ENCODE data around the gene NAGK.
"Not testable (repeated sequence)": the region's sequence is repeated elsewhere in the genome, so short reads cannot be mapped to it uniquely, and the experiment has no call there.

The NAGK gene

DNA sequence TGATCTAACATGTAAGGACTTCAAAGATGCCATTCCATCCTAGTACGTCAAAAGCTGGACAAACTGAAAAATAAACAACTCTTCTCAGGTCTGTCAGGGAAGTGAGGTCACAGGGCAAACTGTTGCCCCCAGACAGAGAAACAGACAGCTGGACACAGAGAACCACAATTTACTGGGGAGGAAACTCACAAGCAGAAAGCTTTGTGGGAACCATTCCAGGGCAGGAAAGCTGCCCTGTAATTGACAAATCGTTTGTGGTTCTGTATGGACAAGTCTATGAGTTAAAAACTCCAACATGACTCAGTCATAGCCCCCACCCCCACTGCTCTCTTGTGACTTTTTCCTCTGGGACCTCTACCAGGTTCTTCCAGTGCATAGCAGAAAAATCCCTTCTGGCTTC lies 33.2 kb downstream of the NAGK start:
- TF ChIP-seq, protein P1, sequence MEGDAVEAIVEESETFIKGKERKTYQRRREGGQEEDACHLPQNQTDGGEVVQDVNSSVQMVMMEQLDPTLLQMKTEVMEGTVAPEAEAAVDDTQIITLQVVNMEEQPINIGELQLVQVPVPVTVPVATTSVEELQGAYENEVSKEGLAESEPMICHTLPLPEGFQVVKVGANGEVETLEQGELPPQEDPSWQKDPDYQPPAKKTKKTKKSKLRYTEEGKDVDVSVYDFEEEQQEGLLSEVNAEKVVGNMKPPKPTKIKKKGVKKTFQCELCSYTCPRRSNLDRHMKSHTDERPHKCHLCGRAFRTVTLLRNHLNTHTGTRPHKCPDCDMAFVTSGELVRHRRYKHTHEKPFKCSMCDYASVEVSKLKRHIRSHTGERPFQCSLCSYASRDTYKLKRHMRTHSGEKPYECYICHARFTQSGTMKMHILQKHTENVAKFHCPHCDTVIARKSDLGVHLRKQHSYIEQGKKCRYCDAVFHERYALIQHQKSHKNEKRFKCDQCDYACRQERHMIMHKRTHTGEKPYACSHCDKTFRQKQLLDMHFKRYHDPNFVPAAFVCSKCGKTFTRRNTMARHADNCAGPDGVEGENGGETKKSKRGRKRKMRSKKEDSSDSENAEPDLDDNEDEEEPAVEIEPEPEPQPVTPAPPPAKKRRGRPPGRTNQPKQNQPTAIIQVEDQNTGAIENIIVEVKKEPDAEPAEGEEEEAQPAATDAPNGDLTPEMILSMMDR (conservative IDR thresholded peaks at IDR 0.05; ENCODE audit: low read depth), result no peak
- peak overlapping the region; percentile 84 for H3K27ac ChIP-seq
- CTCF ChIA-PET, result interaction anchor here (1.3 kb wide), 1 partner anchor 55 kb away, joined by 3 read pairs; no protein-coding TSS in a partner anchor
- peak; percentile 54 for DNase-seq (ENCODE audit: low spot score)
- POLR2A ChIA-PET (ENCODE audit: low non-redundant PET), result no interaction called here

DNA sequence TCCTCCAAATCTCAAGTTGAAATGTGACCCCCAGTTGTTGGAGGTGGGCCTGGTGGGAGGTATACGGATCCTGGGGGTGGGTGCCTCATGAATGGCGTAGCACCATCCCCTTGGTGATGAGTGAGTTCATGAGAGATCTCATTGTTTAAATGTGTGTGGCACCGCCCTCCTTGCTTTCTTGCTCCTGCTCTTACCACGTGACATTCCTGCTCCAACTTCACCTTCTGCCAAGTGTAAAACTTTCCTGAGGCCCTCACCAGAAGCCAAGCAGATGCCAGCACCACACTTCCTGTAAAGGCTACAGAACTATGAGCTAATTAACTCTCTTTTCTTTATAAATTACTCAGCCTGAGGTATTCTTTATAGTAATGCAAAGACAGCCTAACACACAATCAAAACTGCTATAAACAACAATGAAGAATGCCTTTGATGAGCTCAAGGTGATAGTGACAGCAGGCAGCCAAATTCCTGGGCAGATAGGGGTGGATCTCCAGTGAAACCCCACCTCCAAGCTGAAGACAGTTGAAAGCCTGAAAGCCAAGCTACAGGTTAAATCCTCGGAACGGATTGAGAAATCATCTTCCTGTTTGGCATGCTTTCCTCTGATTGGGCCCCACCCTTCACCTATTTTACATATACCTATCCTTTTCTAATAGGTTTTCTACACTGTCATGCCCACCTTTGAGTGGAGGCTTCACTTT lies 34.7 kb downstream of the NAGK start:
- peak; percentile 6 for DNase-seq (ENCODE audit: low spot score)

DNA sequence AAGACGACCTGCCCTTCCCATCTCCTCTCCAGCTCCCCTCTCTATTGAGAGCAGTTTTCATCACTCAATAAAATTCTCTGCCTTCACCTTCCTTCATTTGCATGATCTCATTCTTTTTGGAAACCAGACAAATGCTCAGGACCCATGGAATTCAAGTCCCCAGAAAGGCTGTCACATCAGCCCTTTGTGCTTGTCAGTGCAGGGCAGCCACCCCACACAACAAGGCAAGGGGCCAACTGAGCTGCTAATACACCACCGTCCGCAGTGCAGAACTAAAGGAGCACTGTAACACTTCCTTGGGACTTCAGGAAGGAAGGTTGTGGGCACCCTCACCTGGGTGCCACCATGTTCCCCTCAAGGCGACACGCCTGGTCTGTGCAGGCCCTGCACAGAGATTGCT lies 35.4 kb downstream of the NAGK start:
- CTCF ChIA-PET, result interaction anchor here (1.1 kb wide), 1 partner anchor 200 kb away, joined by 3 read pairs; no protein-coding TSS in a partner anchor
- TF ChIP-seq, protein P1 (conservative IDR thresholded peaks at IDR 0.05; ENCODE audit: low read depth), result no peak
- H3K27ac ChIP-seq, result no peak overlapping the region
- DNase-seq (ENCODE audit: low spot score), result no peak
- POLR2A ChIA-PET (ENCODE audit: low non-redundant PET), result no interaction called here

More for the DNA sequence above, 34.7 kb downstream of the NAGK start:
- TF ChIP-seq, protein P1 (conservative IDR thresholded peaks at IDR 0.05; ENCODE audit: low read depth), result no peak
- ChIA-PET CTCF (interaction anchor here (0.5 to 1.1 kb wide), 2 partner anchors 201 to 208 kb away, joined by 3 to 4 read pairs; no protein-coding TSS in a partner anchor), POLR2A (ENCODE audit: low non-redundant PET) (no interaction called here)
- H3K27ac ChIP-seq, result peak overlapping the region; percentile 53

DNA sequence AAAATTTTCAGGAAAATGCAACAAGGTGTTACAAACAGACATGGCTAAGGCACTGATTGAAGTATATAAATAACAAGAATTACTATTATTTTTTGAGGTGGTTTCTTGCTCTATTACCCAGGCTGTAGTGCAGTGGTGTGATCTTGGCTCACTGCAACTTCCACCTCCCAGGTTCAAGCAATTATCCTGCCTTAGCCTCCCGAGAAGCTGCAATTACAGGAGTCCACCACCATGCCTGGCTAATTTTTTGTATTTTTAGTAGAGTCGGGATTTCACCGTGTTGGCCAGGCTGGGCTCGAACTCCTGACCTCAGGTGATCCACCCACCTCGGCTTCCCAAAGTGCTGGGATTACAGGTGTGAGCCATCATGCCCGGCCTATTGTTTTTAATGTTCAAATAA lies 38.0 kb downstream of the NAGK start:
- H3K27ac ChIP-seq; DNase-seq (ENCODE audit: low spot score); POLR2A ChIA-PET (ENCODE audit: low non-redundant PET): not testable (repeated sequence)
- CTCF ChIA-PET, result interaction anchor here (1.1 kb wide), 1 partner anchor 15 kb away, joined by 3 read pairs; no protein-coding TSS in a partner anchor

DNA sequence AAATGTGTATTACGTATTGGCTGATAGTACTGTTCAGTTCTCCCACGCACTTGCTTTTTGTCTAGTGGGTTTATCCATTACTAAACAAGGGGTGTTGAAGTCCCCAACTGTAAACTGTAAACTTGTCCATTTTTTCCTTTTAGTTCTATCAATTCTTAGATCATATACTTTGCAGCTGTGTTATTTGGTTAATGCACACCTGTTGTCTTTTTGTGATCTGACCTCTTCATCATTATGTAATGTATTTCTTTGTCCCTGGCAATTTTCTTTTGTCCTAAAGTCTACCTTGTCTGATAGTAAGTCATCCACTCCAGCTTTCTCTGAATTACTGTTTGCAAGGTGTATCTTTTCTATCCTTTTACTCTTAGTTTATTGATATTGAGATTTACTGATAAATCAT lies 39.6 kb downstream of the NAGK start:
- DNase-seq (ENCODE audit: low spot score), result no peak
- TF ChIP-seq, protein P1 (conservative IDR thresholded peaks at IDR 0.05; ENCODE audit: low read depth), result no peak
- POLR2A ChIA-PET (ENCODE audit: low non-redundant PET), result no interaction called here
- H3K27ac ChIP-seq, result no peak overlapping the region
- CTCF ChIA-PET, result no interaction called here

DNA sequence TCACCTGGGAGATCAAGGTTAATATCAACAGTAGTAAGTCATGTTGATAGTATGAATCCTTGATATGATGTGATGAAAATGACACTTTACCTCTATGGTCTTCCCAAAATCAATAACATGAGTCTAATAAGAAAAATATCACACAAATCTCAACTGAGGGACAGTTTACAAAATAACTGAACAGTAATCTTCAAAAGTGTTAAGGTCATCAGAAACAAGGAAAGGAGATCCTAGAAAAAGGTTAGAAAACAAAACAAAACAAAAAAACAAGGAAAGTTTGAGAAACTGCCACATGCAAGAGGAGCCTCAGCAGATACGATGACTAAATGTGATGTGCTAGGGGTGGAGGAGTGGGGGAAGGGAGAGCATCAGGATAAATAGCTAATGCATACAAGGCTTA lies 45.4 kb downstream of the NAGK start:
- ChIA-PET POLR2A (ENCODE audit: low non-redundant PET) (no interaction called here), CTCF (no interaction called here)

DNA sequence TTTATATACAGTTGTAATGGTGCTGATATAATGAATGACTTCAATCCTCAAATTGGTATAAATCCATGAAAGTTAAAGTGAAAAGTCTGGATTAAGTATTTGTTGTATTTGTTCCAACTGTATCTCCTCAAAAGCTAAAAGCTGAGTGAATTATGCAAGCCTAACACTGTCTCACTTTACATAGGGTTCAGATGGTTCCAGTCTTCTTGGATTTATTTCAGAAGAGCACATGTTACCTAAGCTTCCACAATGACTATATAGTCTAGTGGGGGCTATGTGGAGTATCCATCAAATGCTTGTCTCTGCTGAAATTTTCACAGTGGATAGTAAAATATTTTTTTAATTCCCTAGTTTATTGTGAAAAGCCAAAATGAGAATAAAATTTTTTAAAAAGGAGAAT lies 48.6 kb downstream of the NAGK start:
- ChIA-PET POLR2A (ENCODE audit: low non-redundant PET) (no interaction called here), CTCF (interaction anchor here (0.6 kb wide), 1 partner anchor 111 kb away, joined by 6 read pairs; no protein-coding TSS in a partner anchor)
- no peak for DNase-seq (ENCODE audit: low spot score)
- H3K27ac ChIP-seq, result no peak overlapping the region
- TF ChIP-seq, protein P1 (conservative IDR thresholded peaks at IDR 0.05; ENCODE audit: low read depth), result no peak

More for the DNA sequence above, 45.4 kb downstream of the NAGK start:
- TF ChIP-seq, protein P1 (conservative IDR thresholded peaks at IDR 0.05; ENCODE audit: low read depth), result no peak
- H3K27ac ChIP-seq, result no peak overlapping the region
- DNase-seq (ENCODE audit: low spot score), result no peak

All from RWPE1 (cell line).